GM11168 (cell line): Measurements from ENCODE around the gene NLGN1.

Experiments used
- in situ Hi-C: fragments of 300-500 bp; cut with MboI; formaldehyde crosslinking; loops from one replicate; pipeline ENCODE4 v1.12.0; 2022; ENCODE audit warnings: low sequenced_read_pairs; ENCODE audit not compliant: unreplicated experiment

Gene NLGN1

GRCh38 chr3:173890091-173890490 is 492.5 kb downstream of the NLGN1 start:
- in situ Hi-C loops: no loop called here

- in situ Hi-C loops: no loop called here
These were observed 493.9 kb downstream of the NLGN1 start for GRCh38 chr3:173891272-173892100.

GRCh38 chr3:173892547-173892946 is 495.0 kb downstream of the NLGN1 start:
- in situ Hi-C loops: no loop called here

- in situ Hi-C loops: no loop called here
These were observed 495.5 kb downstream of the NLGN1 start for GRCh38 chr3:173893066-173893465.

- in situ Hi-C loops: no loop called here
These were observed 496.3 kb downstream of the NLGN1 start for GRCh38 chr3:173893835-173894234.

- in situ Hi-C loops: no loop called here
These were observed 500.1 kb downstream of the NLGN1 start for GRCh38 chr3:173897631-173898030.

- in situ Hi-C loops: no loop called here
These were observed 504.1 kb downstream of the NLGN1 start for GRCh38 chr3:173901649-173902048.

- in situ Hi-C loops: no loop called here
These were observed 504.9 kb downstream of the NLGN1 start for GRCh38 chr3:173902401-173902800.

GRCh38 chr3:173902871-173903270 is 505.3 kb downstream of the NLGN1 start:
- in situ Hi-C loops: no loop called here

- in situ Hi-C loops: no loop called here
These were observed 507.8 kb downstream of the NLGN1 start for GRCh38 chr3:173905381-173905780.

- in situ Hi-C loops: no loop called here
These were observed 513.9 kb downstream of the NLGN1 start for GRCh38 chr3:173911446-173911845.

GRCh38 chr3:173912126-173912525 is 514.6 kb downstream of the NLGN1 start:
- in situ Hi-C loops: no loop called here

GRCh38 chr3:173913397-173913796 is 515.9 kb downstream of the NLGN1 start:
- in situ Hi-C loops: no loop called here

- in situ Hi-C loops: no loop called here
These were observed 516.5 kb downstream of the NLGN1 start for GRCh38 chr3:173913974-173914421.

- in situ Hi-C loops: no loop called here
These were observed 519.3 kb downstream of the NLGN1 start for GRCh38 chr3:173916799-173917198.

- in situ Hi-C loops: no loop called here
These were observed 522.8 kb downstream of the NLGN1 start for GRCh38 chr3:173920386-173920785.

- in situ Hi-C loops: no loop called here
These were observed 524.2 kb downstream of the NLGN1 start for GRCh38 chr3:173921732-173922131.

- in situ Hi-C loops: no loop called here
These were observed 525.7 kb downstream of the NLGN1 start for GRCh38 chr3:173923204-173923603.

GRCh38 chr3:173930251-173930650 is 532.7 kb downstream of the NLGN1 start:
- in situ Hi-C loops: no loop called here

GRCh38 chr3:173932624-173933023 is 535.1 kb downstream of the NLGN1 start:
- in situ Hi-C loops: no loop called here

GRCh38 chr3:173933113-173933512 is 535.6 kb downstream of the NLGN1 start:
- in situ Hi-C loops: no loop called here

GRCh38 chr3:173936316-173936715 is 538.8 kb downstream of the NLGN1 start:
- in situ Hi-C loops: no loop called here
